Neural cell (in vitro differentiated cells): ENCODE measurements around the gene TEF. TPM values are rescaled to one million over a fixed set of nuclear protein-coding genes. Genes with fewer than 3 reads are reported as not detected.

Experiments
- H2AFZ ChIP-seq: fragments of 200-600, 300-800 bp; sonication (generic), shearing (Covaris generic); 2 replicates; pipeline ENCODE4 v1.6.0; 2014; ENCODE audit warnings: low read depth, mild to moderate bottlenecking, antibody characterized with exemption, low read length, moderate library complexity
- H3F3A ChIP-seq: fragments of 200-600 bp; shearing (Covaris generic); 2 replicates; pipeline ENCODE4 v1.6.1; 2016; ENCODE audit warnings: mild to moderate bottlenecking, moderate library complexity, mixed read lengths, antibody characterized with exemption, low read length; ENCODE audit not compliant: insufficient read depth, poor library complexity, severe bottlenecking
- H3K27ac ChIP-seq: fragments of 200-600, 300-800 bp; sonication (generic), shearing (Covaris generic); 2 replicates; pipeline ENCODE4 v1.5.1; 2014; ENCODE audit warnings: mild to moderate bottlenecking, low read length, moderate library complexity
- H3K27me3 ChIP-seq: fragments of 300-800, 200-600 bp; sonication (generic), shearing (Covaris generic); 2 replicates; pipeline ENCODE4 v1.6.0; 2014; ENCODE audit warnings: mild to moderate bottlenecking, low read depth, low read length, moderate library complexity; ENCODE audit not compliant: insufficient read depth
- H3K36me3 ChIP-seq: fragments of 300-800, 200-600 bp; sonication (generic), shearing (Covaris generic); 2 replicates; pipeline ENCODE4 v1.5.1; 2014; ENCODE audit warnings: mild to moderate bottlenecking, antibody characterized with exemption, low read length, moderate library complexity; ENCODE audit not compliant: insufficient read depth
- H3K4me2 ChIP-seq: fragments of 300-800, 200-600 bp; sonication (generic), shearing (Covaris generic); 2 replicates; pipeline ENCODE4 v1.6.0; 2014; ENCODE audit warnings: mild to moderate bottlenecking, low read length
- H3K4me3 ChIP-seq: fragments of 300-800, 200-600 bp; sonication (generic), shearing (Covaris generic); 2 replicates; pipeline ENCODE4 v1.5.1; 2014; ENCODE audit warnings: mild to moderate bottlenecking, low read length, moderate library complexity
- H3K79me2 ChIP-seq: fragments of 200-600 bp; shearing (Covaris generic); replicated peaks from 2 replicates; pipeline ENCODE4 v1.6.0; 2014; ENCODE audit warnings: mild to moderate bottlenecking, low read length, moderate library complexity; ENCODE audit not compliant: insufficient read depth
- H3K9ac ChIP-seq: fragments of 300-800, 200-600 bp; sonication (generic), shearing (Covaris generic); 2 replicates; pipeline ENCODE4 v1.6.1; 2016; ENCODE audit warnings: mild to moderate bottlenecking, low read length, mixed read lengths
- H3K9me2 ChIP-seq: fragments of 200-600 bp; shearing (Covaris generic); 2 replicates; pipeline ENCODE4 v1.6.1; 2016; ENCODE audit warnings: mild to moderate bottlenecking, low read length, mixed read lengths; ENCODE audit not compliant: insufficient read depth
- H3K9me3 ChIP-seq: fragments of 200-600, 300-800 bp; sonication (generic), shearing (Covaris generic); 2 replicates; pipeline ENCODE4 v1.6.1; 2016; ENCODE audit warnings: mild to moderate bottlenecking, mixed run types, low read length, moderate library complexity, mixed read lengths
- H4K20me1 ChIP-seq: fragments of 200-600 bp; shearing (Covaris generic); 2 replicates; pipeline ENCODE4 v1.6.1; 2016; ENCODE audit warnings: mild to moderate bottlenecking, mixed run types; ENCODE audit not compliant: insufficient read depth
- CTCF ChIP-seq: fragments of 450-650 bp; IDR thresholded peaks from 2 replicates; pipeline ENCODE4 v1.5.1; 2014; ENCODE audit warnings: antibody characterized with exemption, mild to moderate bottlenecking, moderate library complexity; ENCODE audit not compliant: poor library complexity, severe bottlenecking
- EP300 ChIP-seq: fragments of 450-650 bp; conservative IDR thresholded peaks from 2 replicates; pipeline ENCODE4 v1.6.1; 2014; ENCODE audit warnings: antibody characterized with exemption, mild to moderate bottlenecking, moderate library complexity; ENCODE audit not compliant: poor library complexity, severe bottlenecking
- EZH2 ChIP-seq: fragments of 200-600, 300-800 bp; shearing (Covaris generic), sonication (generic); IDR thresholded peaks from 2 replicates; pipeline ENCODE4 v1.6.1; 2014; ENCODE audit warnings: antibody characterized with exemption, low read length, borderline replicate concordance, mild to moderate bottlenecking; ENCODE audit not compliant: insufficient read depth, poor library complexity, severe bottlenecking
- MXI1 ChIP-seq: fragments of 450-650 bp; conservative IDR thresholded peaks from 2 replicates; pipeline ENCODE4 v1.6.1; 2014; ENCODE audit warnings: antibody characterized with exemption, mild to moderate bottlenecking; ENCODE audit not compliant: poor library complexity, severe bottlenecking
- POLR2AphosphoS5 ChIP-seq: IDR thresholded peaks from 2 replicates; pipeline ENCODE4 v1.6.1; 2012
- RAD21 ChIP-seq: fragments of 450-650 bp; conservative IDR thresholded peaks from 2 replicates; pipeline ENCODE4 v1.6.1; 2014; ENCODE audit warnings: antibody characterized with exemption, mild to moderate bottlenecking, moderate library complexity
- REST ChIP-seq: IDR thresholded peaks from 2 replicates; pipeline ENCODE4 v1.6.1; 2012; ENCODE audit warnings: borderline replicate concordance
- SMC3 ChIP-seq: fragments of 450-650 bp; conservative IDR thresholded peaks from 2 replicates; pipeline ENCODE4 v1.6.1; 2014; ENCODE audit warnings: antibody characterized with exemption, mild to moderate bottlenecking, moderate library complexity; ENCODE audit not compliant: poor library complexity
- TAF1 ChIP-seq: IDR thresholded peaks from 2 replicates; pipeline ENCODE4 v1.6.1; 2012; ENCODE audit warnings: low read depth
- polyA plus RNA-seq: library from polyadenylated mRNA; depleted of rRNA; stranded (reverse); fragments of >200 nt; gene quantifications from 2 replicates; pipeline ENCODE4 v1.2.3, GENCODE V29; 2014

TEF gene
- polyA plus RNA-seq, 1 donor from 2014 or later, result 4.9 TPM

GRCh38 chr22:41435560-41435959, 53.8 kb downstream of the TEF start:
- H3K9me3 ChIP-seq, result no peaks in the 10 kb centered on the region
- H3K9me2 ChIP-seq, result no peaks in the 10 kb centered on the region
- H3F3A ChIP-seq, result no peaks in the 10 kb centered on the region
- H3K36me3 ChIP-seq, result no peaks in the 10 kb centered on the region
- no peak overlapping the region for H3K4me3 ChIP-seq
- H3K27ac ChIP-seq, result no peak overlapping the region
- no peak overlapping the region for H3K4me2 ChIP-seq
- no peak overlapping the region for H2AFZ ChIP-seq
- H3K79me2 ChIP-seq, result peaks cover 33% of the 10 kb centered on the region
- H3K9ac ChIP-seq, result no peak overlapping the region
- TF ChIP-seq CTCF, result no peak
- TF ChIP-seq MXI1, result no peak
- TF ChIP-seq RAD21, result no peak
- TF ChIP-seq POLR2AphosphoS5, result no peak
- TF ChIP-seq EP300, result no peak
- TF ChIP-seq SMC3, result no peak
- TF ChIP-seq EZH2, result no peak
- no peak for TF ChIP-seq TAF1
- no peak for TF ChIP-seq REST
- H3K27me3 ChIP-seq, result no peaks in the 10 kb centered on the region
- no peaks in the 10 kb centered on the region for H4K20me1 ChIP-seq

DNA sequence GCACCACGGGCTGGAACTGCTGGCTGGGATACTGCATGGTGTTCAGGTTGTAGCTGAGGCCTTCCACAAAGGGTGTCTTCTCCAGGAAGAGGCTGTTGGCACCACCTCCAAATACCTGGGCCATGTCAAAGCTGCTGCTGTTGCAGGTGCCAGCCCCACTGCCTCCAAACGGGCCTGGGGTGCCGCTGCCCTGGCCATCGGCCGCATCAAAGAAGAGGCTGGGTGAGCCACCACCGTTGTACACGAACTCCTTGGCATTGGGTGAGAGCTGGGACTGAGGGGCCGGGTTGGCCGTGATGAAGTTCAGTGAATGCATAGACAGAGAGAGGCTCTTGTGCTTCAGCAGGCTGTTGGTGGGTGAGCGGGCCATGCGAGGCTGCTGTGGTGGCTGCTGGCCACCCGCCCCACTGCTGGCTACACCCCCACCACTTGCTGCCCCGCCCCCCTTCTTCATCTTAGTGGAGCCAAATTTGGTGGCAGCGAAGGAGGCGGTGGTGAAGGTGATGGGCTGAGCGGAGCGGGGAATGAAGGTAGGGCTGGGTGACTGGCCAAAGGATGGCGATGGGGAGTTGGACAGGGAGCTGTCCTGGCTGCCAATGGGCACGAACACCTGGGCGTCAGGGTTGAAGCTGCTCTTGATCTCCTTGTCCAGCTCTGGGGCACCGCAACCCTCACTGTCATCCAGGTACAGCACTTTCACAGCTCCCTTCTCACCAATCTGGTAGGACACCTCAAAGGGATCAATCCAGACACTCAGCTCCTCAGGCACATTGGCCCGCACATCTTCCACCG, 54.8 kb downstream of the TEF start:
- no peaks in the 10 kb centered on the region for H3K9me3 ChIP-seq
- H3K4me3 ChIP-seq, result no peak overlapping the region
- H4K20me1 ChIP-seq, result no peaks in the 10 kb centered on the region
- no peak overlapping the region for H3K9ac ChIP-seq
- no peaks in the 10 kb centered on the region for H3K36me3 ChIP-seq
- H3K27ac ChIP-seq, result no peak overlapping the region
- H3K4me2 ChIP-seq, result no peak overlapping the region
- H3K9me2 ChIP-seq, result no peaks in the 10 kb centered on the region
- H3K79me2 ChIP-seq, result peaks cover 40% of the 10 kb centered on the region
- no peaks in the 10 kb centered on the region for H3K27me3 ChIP-seq
- H2AFZ ChIP-seq, result no peak overlapping the region
- TF ChIP-seq SMC3, result no peak
- no peak for TF ChIP-seq CTCF
- TF ChIP-seq MXI1, result no peak
- TF ChIP-seq EP300, result no peak
- TF ChIP-seq EZH2, result no peak
- no peak for TF ChIP-seq POLR2AphosphoS5
- TF ChIP-seq REST, result no peak
- TF ChIP-seq TAF1, result no peak
- TF ChIP-seq RAD21, result no peak
- H3F3A ChIP-seq, result no peaks in the 10 kb centered on the region
